GM18858 (cell line): Measurements from ENCODE around the gene PEX6.
"Not testable (repeated sequence)": the region's sequence is repeated elsewhere in the genome, so short reads cannot be mapped to it uniquely, and the experiment has no call there.

Source experiments
- ATAC-seq: cut with Tn5 transposase; IDR thresholded peaks from one replicate; pipeline ENCODE4 v1.9.1; 2021; ENCODE audit not compliant: unreplicated experiment

PEX6 gene

DNA sequence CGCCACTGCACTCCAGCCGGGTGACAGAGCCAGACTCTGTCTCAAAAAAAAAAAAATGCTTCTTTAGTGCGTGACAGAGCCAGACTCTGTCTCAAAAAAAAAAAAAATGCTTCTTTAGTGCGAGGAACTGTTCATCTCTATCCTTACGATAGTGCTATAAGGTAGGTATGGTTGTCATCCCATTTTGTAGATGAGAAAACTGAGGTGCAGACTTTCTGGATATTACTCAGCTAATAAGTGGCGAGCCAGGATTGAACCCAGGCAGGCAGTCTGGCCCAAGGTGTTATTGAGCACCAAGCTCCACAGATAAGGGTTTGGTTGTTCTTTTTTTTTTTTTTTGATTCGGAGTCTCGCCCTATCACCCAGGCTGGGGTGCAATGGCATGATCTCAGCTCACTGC, 22.9 kb upstream of the PEX6 start:
- ATAC-seq = no peak

DNA sequence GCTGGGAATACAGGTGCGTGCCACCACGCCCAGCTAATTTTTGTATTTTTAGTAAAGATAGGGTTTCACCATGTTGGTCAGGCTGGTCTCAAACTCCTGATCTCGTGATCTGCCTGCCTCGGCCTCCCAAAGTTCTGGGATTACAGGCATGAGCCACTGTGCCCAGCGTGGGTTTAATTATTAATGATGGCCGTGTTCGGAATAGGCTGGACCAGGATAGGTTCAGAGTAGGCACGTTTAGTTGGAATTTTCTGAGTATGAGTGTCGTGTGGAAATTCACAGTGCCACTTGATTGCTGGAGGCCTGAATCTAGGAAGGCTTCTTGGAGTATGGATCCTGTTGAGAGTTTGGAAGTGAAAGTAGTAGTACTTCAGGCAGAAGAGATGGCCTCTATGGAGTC, 19.2 kb upstream of the PEX6 start:
- ATAC-seq = not testable (repeated sequence)

DNA sequence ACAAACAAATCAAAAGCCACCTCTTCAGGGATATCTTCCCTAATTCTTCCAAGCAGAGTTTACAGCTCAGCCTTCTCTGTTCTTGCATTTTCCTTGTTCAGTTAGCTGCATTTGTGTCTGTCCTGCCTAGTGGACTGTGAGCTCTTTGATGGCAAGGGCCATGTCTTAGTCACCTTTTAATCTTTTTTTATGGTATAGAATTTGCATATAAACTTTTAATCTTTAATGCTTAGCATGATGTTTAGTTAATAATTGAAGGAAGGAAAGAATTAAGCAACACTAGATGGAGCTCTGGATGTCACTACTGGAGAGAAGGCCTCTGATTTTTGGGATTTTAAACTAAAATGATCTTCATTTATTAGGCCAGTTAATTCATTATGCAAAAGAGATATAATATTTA, 17.5 kb upstream of the PEX6 start:
- ATAC-seq = no peak

DNA sequence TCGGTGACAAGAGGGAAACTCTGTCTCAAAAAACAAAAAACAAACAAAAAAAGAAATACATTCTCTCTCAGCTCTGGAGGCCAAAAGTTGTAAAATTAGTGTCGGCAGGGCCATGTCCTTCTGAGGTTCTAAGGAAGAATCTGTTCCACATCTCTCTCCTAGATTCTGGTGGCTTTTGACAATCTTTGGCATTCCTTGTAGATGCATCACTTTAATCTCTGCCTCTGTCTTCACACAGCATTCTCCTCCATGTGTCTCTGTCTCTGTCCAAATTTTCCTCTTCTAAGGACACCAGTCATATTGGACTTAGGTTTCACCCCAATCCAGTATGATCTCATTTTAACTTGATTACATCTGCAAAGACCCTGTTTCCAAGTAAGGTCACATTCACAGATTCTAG, 14.5 kb upstream of the PEX6 start:
- no peak for ATAC-seq

DNA sequence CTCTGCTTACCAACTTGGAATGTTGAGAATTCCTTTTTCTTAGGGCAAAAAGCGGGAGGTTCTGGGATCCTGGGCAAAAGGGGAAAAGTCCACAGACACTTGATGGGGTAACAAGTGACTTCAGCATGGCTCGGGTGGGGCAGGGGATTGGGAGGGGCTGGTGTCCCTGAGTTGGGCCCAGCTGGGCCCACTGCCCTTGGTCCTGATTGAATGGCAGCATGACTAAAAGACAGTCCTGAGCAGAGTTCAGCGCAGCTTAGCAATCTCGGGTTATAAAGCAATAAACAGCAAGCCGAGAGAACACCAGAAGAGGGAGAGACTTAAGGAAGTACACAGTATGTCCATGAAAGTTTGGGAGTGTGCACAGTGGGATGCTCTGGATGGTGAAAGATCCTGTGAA, 10.9 kb upstream of the PEX6 start:
- ATAC-seq = no peak

DNA sequence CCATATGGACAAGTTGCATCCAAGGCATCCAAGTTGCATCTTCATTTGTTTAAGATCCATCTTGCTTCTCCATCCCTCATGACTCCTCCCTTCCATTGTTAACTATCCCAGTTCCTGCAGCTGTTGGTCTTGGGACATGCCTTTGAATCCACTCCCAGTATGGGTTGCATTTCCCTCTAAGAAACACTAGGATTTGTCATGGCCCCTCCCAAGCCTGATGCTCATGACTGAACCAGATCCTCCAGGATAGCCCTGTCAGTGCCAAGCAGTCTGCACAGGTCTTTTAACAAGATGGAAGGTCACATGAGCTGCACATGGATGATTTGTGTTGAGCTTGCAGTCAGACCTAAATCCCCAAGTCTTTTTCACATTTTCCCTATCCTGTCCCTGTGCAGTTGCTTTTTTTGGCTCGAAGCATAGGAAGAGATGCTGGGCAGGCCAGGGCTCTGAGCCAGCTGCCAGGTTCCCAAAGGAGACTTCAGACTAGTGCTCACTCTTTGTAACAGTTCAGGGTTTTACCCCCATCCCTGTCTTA, 9.6 kb upstream of the PEX6 start:
- ATAC-seq = no peak

DNA sequence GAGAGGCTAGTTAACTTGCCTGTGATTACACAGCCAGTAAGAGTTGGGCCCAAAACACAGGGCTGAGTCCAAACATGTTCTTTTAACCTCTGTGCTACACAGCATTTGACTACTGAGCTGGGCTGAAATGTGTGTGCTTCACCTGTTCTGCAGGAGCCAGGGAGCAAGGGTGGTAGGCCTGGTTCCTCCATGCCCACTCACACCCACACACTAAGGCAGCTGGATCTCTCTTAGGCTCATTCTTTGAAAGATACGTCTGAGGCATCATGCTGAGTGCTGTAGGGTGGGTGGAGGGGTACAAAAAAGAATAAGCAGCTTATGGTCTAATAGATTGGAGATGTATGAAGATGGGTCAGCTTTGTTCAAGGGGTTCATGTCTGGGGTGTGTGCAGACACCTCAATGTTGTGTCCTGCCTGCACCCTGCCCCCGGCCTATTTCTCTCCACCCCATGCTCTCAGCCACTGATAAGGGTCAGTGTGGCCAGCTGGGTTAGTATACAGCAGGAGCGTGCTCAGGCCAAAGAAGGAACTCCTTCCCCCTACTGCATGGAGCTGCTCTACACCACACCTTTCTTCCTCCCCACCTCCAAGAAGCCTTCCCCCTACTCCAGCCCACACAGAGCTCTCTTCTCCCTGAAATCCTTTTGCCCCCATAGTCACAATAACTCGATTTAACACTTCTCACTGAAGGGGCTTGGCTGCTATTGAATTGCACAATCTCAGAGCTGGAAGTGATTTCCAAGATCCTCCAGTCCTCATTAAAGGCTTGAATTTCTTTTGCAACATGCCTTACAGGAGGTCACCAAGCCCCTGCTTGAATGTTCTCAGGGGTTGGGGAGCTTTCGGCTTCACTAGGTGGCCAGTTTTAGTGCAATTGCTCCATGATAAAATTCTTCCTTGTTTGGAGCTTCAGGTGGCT, 8.8 kb upstream of the PEX6 start:
- no peak for ATAC-seq

DNA sequence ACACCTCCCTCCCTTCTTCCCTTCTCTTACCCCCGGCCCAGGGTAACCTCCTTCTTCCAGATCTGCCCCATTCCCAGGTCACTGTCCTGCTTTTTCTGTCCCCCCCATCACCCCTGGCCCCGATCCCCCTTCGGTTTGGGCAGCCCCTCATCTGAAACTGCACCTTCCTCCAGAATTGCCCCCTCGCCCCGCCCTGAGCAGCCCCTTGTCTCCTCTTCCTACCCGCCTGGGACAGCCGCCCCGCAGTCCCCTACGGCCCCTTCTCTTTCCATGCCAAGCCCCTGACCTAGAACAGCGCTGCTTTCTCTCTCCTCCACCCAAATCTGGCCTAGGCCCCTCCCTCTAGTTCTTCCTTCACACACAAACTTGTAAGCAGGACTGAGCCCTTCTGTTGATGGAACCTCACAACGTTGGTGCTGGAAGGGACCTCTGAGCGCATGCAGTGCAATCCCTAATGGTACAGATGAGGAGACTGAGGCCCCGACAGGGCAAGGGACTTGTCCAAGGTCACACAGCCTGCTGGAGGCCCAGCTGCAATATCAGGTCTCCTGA, 6.0 kb upstream of the PEX6 start:
- no peak for ATAC-seq

DNA sequence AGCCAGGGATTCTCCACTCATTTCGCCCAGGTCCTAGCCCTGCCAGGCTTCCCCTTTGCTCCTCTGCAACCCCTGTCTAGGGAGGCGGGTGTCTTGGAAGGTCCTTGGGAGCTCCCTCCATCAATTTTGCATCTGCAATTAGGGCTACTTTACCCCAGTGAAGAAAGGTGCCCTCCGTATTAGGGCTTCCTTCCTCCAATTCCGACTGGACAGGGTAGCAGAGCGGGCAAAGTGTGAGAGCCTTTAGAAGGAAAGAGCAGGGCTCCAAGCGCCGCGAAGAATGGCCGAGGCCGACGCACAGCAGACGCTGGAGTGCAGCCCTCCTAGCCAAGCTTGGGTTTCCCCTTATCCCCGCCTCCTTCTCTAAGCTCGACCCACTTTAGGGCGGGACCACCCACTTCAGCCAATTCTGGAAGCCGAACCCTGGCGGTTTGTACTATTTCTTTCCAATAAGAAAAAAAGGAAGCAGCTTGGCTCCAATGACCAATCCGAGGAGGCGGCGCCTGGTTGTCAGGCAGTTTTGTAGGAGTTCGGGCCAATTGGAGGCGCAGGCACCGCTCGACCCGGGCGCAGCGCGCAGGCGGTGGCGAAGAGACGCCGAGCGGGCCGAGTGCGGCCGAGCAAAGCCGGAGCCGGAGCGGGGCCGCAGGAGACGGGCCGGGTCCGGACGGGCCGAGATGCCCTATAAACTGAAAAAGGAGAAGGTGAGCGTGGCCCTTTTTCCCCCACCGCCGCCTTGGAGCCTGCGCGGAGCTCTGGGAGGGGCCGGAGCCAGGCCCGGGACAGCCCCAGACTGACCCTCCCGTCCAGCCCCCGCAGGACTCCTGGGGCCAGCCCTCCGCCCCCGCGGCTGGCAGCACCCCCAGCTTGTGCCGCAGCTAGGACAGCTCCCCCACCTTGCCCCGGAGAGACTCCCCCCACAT, 5.3 kb upstream of the PEX6 start, which contains the start of gene PPP2R5D:
Gene PPP2R5D, plus strand, starts transcription at position 570 of the 923 bp plus-strand sequence. Its CDS starts 108 bp downstream, at position 678.
- peak; percentile 86 for ATAC-seq

DNA sequence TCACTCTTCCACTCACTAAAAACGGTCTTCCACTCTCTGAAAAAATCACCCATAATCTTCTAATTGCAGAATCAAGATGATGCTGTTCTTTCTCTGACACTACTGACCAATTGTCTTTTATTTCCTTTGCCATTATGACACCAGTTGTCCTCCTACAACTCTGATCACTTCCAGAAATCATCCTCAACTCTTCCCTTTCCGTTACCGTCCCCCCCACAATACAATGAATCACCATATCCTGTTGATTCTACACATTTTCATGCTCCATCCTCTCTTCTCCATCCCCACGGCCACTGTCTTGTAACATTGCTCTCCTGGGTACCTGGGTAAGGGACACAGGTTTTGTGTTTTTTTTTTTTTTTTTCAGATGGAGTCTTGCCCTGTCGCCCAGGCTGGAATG, 2.9 kb upstream of the PEX6 start:
- no peak for ATAC-seq

DNA sequence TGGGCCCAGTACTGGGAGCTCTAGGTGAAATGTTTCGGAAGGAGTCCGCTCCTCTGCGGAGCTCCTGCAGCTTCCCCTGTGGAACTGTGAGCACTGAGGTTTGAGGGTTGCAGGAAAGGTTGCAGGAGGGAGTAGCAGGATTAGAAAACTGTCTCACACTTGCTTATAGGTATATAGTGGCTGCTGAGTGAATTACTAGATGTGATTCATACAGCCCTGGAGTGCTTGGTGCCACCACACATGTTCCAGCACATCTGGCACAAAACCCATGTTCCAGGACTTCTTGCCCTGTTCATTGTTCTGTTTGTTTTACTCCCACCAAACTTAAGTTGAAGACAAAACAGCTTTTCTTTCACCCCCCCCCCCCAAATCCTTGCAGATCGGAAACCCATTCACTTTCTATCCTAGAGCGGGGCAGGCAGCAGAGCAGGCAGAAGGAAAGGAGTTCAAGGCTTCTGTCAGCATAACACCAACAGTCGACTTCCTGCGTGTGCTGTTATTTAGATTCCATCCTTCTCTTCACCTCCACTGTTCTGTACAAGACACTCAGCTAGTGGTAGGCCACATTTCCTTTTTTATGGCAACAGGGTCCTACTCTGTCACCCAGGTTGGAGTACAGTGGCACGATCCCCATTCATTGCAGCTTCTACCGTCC, 669 bp upstream of the PEX6 start:
- no peak for ATAC-seq

DNA sequence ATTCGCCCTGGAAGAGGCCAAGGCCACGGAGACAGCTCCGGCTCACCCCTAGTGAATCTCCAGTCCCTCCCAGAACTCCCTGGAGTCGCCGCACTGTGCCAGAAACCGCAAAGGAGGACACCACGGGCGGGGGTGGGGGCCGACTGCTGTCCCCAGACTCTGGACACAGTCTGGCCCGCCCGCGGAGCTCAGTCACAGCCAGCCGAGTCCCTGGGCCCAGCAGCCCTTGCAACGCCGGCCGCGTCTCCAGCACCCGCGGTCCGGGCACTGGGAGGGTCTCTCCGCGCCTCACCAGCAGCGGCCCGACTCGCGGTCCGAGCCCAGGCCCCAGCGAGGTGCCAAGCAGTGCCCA, 518 bp downstream of the PEX6 start:
- ATAC-seq = no peak

DNA sequence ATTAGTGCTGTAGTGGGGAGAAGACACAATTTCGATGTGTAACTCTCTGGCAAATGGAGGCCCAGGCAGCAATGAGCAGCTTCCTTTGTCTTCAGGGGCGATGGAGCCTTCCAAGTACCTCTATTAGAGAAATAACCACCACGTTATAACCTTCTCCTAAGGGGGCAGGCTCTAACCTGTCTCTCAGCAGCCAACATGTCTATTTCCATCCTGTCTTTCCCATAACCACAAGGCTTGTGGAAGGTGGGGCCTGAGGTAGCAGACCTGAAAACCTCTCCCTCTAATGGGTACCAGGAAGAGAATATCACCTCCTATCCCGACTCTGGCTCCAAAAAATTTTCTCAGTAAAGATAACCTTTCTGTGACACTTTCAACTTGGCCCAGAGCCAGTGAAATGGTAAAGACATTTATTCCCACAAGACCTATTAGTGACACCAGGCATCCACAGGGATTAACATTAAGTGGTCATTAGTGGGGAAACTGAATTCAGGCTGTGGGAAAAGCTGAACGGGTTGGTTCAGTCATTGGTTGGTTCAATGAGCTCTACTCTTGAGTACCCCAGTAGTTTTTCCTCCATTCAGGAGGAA, 4.0 kb downstream of the PEX6 start:
- ATAC-seq = no peak

DNA sequence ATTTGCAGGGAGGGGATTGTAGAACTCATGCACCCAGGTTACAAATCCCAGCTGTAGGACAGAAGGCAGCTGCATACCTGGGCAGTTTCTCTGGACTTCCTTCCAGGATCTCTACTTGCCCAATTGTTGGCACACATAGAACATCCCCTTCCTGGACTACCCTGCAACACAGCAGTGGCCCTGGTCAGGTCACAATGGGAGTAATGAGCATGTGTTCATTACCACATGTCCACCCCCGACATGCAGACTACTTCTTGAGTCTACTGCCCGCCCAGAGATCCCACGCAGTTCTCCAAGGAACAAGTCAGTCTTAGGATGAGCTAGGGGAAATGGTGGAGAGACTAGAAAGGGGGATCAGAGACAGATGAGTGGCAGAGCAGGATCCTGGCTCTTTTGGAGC, 5.1 kb downstream of the PEX6 start:
- no peak for ATAC-seq

DNA sequence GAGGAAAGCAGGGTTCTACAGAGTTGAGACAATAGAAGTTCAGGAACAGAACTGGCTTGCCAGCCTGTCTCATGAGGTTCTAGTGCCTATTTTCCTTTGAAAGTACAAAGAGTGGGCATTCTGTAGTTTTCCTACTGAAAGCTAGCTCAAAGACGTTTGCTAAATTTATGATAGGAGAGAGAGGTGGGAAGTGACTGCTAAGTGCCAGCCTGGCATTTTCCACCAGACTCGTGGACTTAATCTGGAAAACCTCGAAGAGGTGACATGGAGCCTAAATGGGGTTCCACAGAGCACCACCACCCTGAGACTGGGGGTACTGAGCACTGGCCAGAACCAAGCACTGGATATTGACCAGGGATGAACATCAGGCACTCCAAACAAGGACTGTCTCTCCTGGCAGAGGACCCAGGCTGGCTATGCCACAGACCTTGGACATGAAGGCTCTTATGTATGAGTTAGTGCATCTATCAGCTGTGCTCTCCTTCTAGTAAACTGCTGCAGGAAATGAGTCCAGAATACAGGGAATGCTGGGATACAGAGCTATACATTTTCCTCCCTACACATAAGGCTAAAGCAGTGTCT, 7.1 kb downstream of the PEX6 start:
- ATAC-seq = no peak

DNA sequence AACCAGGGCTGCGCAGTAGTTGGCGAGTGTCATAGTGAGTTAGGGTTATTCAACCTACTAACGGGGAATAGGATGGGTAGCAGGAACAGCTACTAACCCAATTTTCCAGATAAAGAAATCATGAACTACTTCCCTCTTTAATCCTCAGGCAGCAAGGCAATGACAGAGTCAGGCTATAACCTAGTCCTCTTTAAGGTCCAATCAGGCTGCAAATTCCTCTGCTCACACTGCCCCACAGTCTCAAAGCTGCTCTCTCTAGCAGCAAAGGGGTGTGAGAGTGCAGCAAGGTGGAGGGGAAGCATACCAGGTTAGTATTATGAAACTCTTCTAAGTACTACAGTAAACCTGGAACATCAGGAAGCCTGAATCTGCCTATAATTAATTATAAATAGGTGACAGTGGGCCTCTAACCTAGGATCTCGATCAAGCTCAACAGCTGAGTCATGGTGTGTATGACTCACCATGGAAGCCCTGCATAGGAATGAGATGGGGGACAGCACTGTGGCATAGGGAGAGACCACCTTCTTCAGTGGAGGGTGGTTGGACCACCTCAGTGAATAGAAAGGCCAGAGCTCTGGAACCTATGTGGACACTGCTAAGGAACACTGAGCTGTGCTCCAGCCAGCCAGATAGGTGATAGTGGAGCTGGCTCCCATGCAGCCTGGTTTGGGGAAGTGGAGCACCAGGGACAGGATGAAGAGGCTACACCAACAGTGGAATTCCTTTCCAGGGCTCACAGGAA, 7.9 kb downstream of the PEX6 start:
- ATAC-seq = no peak

DNA sequence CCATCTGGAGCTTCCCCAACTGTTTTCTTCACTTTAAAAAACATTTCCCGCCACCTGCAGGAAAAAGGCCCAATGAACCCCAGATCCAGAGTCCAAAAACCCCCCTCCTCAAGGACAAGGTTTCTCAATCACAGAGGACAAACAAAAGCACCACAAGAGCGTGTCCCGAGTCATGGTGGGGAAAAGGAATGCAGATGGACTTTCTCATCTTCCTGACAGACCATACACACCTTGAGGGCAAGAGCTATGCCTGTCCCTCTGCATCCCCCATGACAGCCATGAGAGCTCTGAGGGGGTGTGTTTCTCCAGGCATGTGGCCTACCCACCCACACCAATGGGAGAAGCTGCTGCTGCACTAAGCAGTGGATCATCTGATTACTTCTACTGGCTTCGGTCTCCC, 9.0 kb downstream of the PEX6 start:
- ATAC-seq = no peak

DNA sequence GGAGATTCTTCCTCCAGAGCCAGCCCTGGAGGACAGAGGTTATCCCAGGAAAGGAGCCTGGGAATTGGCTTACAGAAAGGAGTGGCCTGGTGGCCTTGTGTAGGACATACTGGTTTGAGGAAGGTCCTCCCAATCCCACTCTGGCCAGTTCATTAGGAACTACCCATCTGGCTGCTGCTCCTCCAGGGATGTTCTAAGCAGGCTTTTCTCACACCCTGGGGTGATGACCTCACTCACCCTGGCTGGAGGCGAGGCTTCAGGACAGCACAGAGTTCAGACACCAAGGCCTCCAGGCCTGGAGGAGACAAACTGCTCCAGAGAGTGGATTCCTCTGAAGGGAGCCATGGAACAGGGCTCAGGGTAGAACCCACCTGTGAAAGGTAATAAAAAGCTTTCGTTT, 9.6 kb downstream of the PEX6 start:
- ATAC-seq = no peak

DNA sequence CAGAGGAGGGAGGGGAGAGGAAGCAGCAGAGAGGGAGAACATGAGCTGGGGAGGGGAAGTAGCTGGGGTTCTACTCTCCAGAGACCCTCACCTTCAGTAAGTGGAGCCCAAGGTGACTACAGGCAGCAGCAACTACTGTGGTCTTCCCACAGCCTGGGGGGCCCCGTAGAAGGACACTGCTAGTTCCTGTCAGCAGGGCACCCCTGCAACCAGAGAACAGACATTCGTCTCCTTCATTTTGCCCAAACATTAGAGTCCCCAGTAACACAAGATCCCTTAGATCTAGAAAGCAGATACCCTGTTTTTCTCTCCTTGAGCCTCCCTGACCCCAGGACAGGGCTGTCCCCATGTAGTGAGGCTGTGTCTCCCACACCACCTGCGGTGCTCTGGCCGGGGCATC, 10.2 kb downstream of the PEX6 start:
- no peak for ATAC-seq
